K562 (cell line): Measurements from ENCODE around the gene EEF2K. TPM values are rescaled to one million over a fixed set of nuclear protein-coding genes. Genes with fewer than 3 reads are reported as not detected.

Experiments used
- BRD4 ChIP-seq: fragments of 200-600 bp; sonication (generic); IDR thresholded peaks from 2 replicates; pipeline ENCODE4 v1.6.1; 2017; ENCODE audit warnings: inconsistent platforms
- DDX20 ChIP-seq: fragments of 450-650 bp; IDR thresholded peaks from 2 replicates; pipeline ENCODE4 v1.6.1; 2016; ENCODE audit warnings: missing genetic modification characterization, low read depth, mild to moderate bottlenecking, missing compliant biosample characterization, moderate library complexity
- EZH2 ChIP-seq: IDR thresholded peaks from 2 replicates; pipeline ENCODE4 v1.6.1; 2012; ENCODE audit warnings: low read depth, mild to moderate bottlenecking, inconsistent platforms, low read length, borderline replicate concordance
- GTF2A2 ChIP-seq: IDR thresholded peaks from 2 replicates; pipeline ENCODE4 v1.6.1; 2016; ENCODE audit warnings: mild to moderate bottlenecking, missing genetic modification characterization, missing compliant biosample characterization
- KHSRP ChIP-seq: fragments of 450-650 bp; IDR thresholded peaks from 2 replicates; pipeline ENCODE4 v1.6.1; 2017
- LCOR ChIP-seq: sonication (generic); formaldehyde crosslinking; IDR thresholded peaks from 2 replicates; pipeline ENCODE4 v1.8.0; 2022; ENCODE audit warnings: mild to moderate bottlenecking, missing genetic modification reagents
- MYC ChIP-seq, 2 experiments: fragments of 250-450 bp in 1 of 2; sonication (Bioruptor Pico) in 1 of 2; IDR thresholded peaks; 2 replicates each; pipeline versions ENCODE4 v1.5.1 to v1.6.1; 2012 to 2021; ENCODE audit warnings: low read depth in 2 of 2, borderline replicate concordance in 1 of 2, improper control_type of control experiment in 1 of 2, low read length in 1 of 2, mild to moderate bottlenecking in 1 of 2, moderate library complexity in 1 of 2
- PHB ChIP-seq: fragments of 250-450 bp; sonication (Bioruptor Pico); IDR thresholded peaks from 2 replicates; pipeline ENCODE4 v1.5.0; 2021
- POU5F1 ChIP-seq: fragments of 150-350 bp; IDR thresholded peaks from 2 replicates; pipeline ENCODE4 v1.6.1; 2014; ENCODE audit warnings: borderline replicate concordance, low read length, low read depth, mild to moderate bottlenecking; ENCODE audit not compliant: partially characterized antibody
- PURB ChIP-seq: sonication (generic); formaldehyde crosslinking; IDR thresholded peaks from 2 replicates; pipeline ENCODE4 v1.9.0; 2021; ENCODE audit warnings: low read depth, mild to moderate bottlenecking, missing genetic modification reagents
- RBM14 ChIP-seq: fragments of 200-400 bp; formaldehyde crosslinking; IDR thresholded peaks from 2 replicates; pipeline ENCODE4 v1.6.1; 2018; ENCODE audit warnings: low read depth, mild to moderate bottlenecking, low read length, moderate library complexity, borderline replicate concordance; ENCODE audit not compliant: insufficient read depth
- RBM39 ChIP-seq: fragments of 200-400 bp; formaldehyde crosslinking; optimal IDR thresholded peaks from 2 replicates; pipeline ENCODE3; 2018; ENCODE audit warnings: low read depth, low read length
- RNF2 ChIP-seq: sonication (generic); IDR thresholded peaks from 2 replicates; pipeline ENCODE4 v1.6.1; 2016
- SP2 ChIP-seq: IDR thresholded peaks from 2 replicates; pipeline ENCODE4 v1.6.1; 2011; ENCODE audit warnings: mild to moderate bottlenecking, low read depth, low read length, moderate library complexity; ENCODE audit not compliant: poor library complexity, severe bottlenecking; ENCODE audit errors: extremely low read depth
- SRSF1 ChIP-seq: fragments of 200-400 bp; formaldehyde crosslinking; IDR thresholded peaks from 2 replicates; pipeline ENCODE4 v1.6.1; 2017; ENCODE audit warnings: mild to moderate bottlenecking, low read depth, low read length, moderate library complexity
- SRSF9 ChIP-seq: fragments of 200-400 bp; formaldehyde crosslinking; IDR thresholded peaks from 2 replicates; pipeline ENCODE4 v1.6.1; 2017; ENCODE audit warnings: low read depth, low read length, borderline replicate concordance
- ZBTB8A ChIP-seq: fragments of 450-650 bp; IDR thresholded peaks from 2 replicates; pipeline ENCODE4 v1.6.1; 2018; ENCODE audit warnings: mild to moderate bottlenecking, moderate library complexity; ENCODE audit not compliant: partially characterized antibody
- ZC3H4 ChIP-seq: sonication (generic); formaldehyde crosslinking; IDR thresholded peaks from 2 replicates; pipeline ENCODE4 v1.9.0; 2021; ENCODE audit warnings: missing genetic modification reagents, borderline replicate concordance
- ZNF224 ChIP-seq: sonication (generic); formaldehyde crosslinking; IDR thresholded peaks from 2 replicates; pipeline ENCODE4 v1.8.0; 2022; ENCODE audit warnings: mild to moderate bottlenecking, missing genetic modification reagents
- polyA plus RNA-seq, 8 experiments: library from polyadenylated mRNA; depleted of rRNA in 4 of 8; stranded (reverse) in 5 of 8; unstranded in 3 of 8; fragments of >200 nt; fragmentation: Nextera tagmentation in 2 of 8; fragmentation: Illumina TruSeq in 1 of 8; extraction: Ambion mirVana in 2 of 8; extraction: Trizol in 1 of 8; gene quantifications; 2 replicates each; pipeline versions ENCODE4 v1.2.1 to v1.2.3, GENCODE V29; 2011 to 2014; ENCODE audit warnings: inconsistent platforms in 1 of 8, missing spikeins in 1 of 8
- total RNA-seq, 7 experiments: library from RNA; depleted of rRNA in 6 of 7; stranded (reverse); fragments of >200 nt in 6 of 7; fragmentation: Illumina TruSeq in 2 of 7; extraction: Trizol in 2 of 7; gene quantifications; 2 replicates each; pipeline versions ENCODE4 v1.2.1 to v1.2.3, GENCODE V29; 2011 to 2021; ENCODE audit warnings: low replicate concordance in 1 of 7
- TF ChIP-seq, protein P1 (sequence below), 2 experiments: fragments of 250-450 bp in 1 of 2; fragments of 450-650 bp in 1 of 2; sonication (Bioruptor Pico) in 1 of 2; IDR thresholded peaks; 2 replicates each; pipeline versions ENCODE4 v1.6.1 to v1.8.0; 2016 to 2021; ENCODE audit warnings: mild to moderate bottlenecking in 2 of 2, moderate library complexity in 2 of 2, missing compliant biosample characterization in 1 of 2, missing genetic modification characterization in 1 of 2
- TF ChIP-seq, protein P2 (sequence below): sonication (generic); formaldehyde crosslinking; IDR thresholded peaks from 2 replicates; pipeline ENCODE4 v1.8.1; 2022; ENCODE audit warnings: missing genetic modification reagents
- TF ChIP-seq, protein P3 (sequence below): fragments of 250-450 bp; sonication (Bioruptor Pico); IDR thresholded peaks from 2 replicates; pipeline ENCODE4 v1.8.0; 2021; ENCODE audit warnings: moderate library complexity, mild to moderate bottlenecking, inconsistent platforms

The EEF2K gene
- total and polyA plus RNA-seq, 9 of the 15 experiments (the other 6 are each of a cell fraction or from before 2014, with no cell fraction given), result 3.0 to 35.2 (median 12.2) TPM

DNA sequence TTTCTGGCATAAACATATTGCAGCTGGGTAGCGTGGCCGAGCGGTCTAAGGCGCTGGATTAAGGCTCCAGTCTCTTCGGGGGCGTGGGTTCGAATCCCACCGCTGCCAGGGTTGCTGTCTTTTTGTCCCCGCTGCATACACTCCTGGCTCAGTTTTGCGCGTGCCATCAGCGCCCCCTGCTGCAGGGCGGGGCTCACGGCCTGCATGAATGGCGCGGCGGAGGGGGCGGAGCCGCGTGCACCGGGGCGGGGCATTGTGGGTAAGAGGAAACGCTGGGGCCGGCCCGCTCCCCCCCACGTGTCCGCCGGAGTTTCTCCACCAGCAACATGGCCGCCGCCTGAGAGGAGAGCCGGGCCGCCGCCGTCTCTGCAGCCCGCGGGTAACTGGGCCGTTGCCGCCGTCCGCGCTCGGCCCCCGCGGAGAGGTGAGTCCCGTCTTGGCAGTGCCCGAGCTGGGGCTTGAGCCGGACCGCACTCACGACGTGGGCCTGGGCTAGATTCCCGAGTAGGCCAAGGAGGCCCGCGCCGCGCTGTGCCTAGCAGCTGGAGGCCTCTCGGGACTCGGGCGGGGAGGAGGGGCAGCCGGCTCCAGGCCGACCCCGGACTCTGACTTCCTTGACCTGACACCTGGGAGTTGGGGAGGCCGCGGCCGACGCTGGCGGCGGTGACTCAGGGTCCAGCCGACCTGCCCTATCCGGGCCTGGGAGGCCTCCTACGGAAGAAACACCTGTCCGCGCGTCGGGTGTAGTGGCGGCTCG lies 91.2 kb downstream of the EEF2K start, which contains the start of gene POLR3E (continued):
- no peak for TF ChIP-seq ZNF224 (CRISPR knock-in tag)
- no peak for TF ChIP-seq KHSRP
- TF ChIP-seq BRD4, result peak; percentile 81; the same call in 1 of the 2 replicates
- peak; percentile 78; the same call in 1 of the 2 replicates for TF ChIP-seq RBM14
- no peak for TF ChIP-seq SP2
- TF ChIP-seq PURB (CRISPR knock-in tag), result no peak
- no peak for TF ChIP-seq EZH2
- peak; percentile 98 for TF ChIP-seq LCOR (CRISPR knock-in tag)
- TF ChIP-seq PHB (CRISPR knock-in tag), result no peak
- TF ChIP-seq, protein P1, sequence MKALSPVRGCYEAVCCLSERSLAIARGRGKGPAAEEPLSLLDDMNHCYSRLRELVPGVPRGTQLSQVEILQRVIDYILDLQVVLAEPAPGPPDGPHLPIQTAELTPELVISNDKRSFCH (CRISPR knock-in tag; IDR thresholded peaks at IDR 0.05), result no peak
- TF ChIP-seq, protein P1 (tag; IDR thresholded peaks at IDR 0.05), result peak; percentile 87
- TF ChIP-seq, protein P2, sequence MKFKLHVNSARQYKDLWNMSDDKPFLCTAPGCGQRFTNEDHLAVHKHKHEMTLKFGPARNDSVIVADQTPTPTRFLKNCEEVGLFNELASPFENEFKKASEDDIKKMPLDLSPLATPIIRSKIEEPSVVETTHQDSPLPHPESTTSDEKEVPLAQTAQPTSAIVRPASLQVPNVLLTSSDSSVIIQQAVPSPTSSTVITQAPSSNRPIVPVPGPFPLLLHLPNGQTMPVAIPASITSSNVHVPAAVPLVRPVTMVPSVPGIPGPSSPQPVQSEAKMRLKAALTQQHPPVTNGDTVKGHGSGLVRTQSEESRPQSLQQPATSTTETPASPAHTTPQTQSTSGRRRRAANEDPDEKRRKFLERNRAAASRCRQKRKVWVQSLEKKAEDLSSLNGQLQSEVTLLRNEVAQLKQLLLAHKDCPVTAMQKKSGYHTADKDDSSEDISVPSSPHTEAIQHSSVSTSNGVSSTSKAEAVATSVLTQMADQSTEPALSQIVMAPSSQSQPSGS, result peak; percentile 35; the same call in 1 of the 2 replicates
- TF ChIP-seq ZBTB8A, result peak; percentile 76
- TF ChIP-seq, protein P3, sequence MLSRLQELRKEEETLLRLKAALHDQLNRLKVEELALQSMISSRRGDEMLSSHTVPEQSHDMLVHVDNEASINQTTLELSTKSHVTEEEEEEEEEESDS (CRISPR knock-in tag), result no peak
- TF ChIP-seq MYC (IDR thresholded peaks at IDR 0.05; ENCODE audit: low read depth, low read length), result peak; percentile 98
- TF ChIP-seq MYC (CRISPR knock-in tag; IDR thresholded peaks at IDR 0.05; ENCODE audit: borderline replicate concordance, low read depth), result peak; percentile 93; the same call in 1 of the 2 replicates
- peak; percentile 96 for TF ChIP-seq RBM39
- no peak for TF ChIP-seq POU5F1
- peak; percentile 85 for TF ChIP-seq RNF2
- no peak for TF ChIP-seq DDX20 (tag)
- TF ChIP-seq SRSF9, result no peak
- TF ChIP-seq ZC3H4 (CRISPR knock-in tag), result no peak
- TF ChIP-seq SRSF1, result no peak
- TF ChIP-seq GTF2A2 (tag), result no peak
